Measurements from ENCODE around the gene NQO2.

The NQO2 gene

GRCh38 chr6:2999618-3000557 lies at the start of gene NQO2:
Gene NQO2, plus strand, starts transcription at chr6:2999894. Its CDS starts 6,659 bp downstream, at chr6:3006553.
- peak; percentile 88 to 89 for DNase-seq (ENCODE audit: low read depth in 2 of 2)
- no peak for TF ChIP-seq CTCF (IDR thresholded peaks at IDR 0.05; ENCODE audit: low read depth, low read length)
- H3K4me3 ChIP-seq (replicated peaks in 1 of 2; ENCODE audit: low read depth in 2 of 2, low read length in 2 of 2) = peak within 1 kb of the TSS; percentile 66 to 83

DNA sequence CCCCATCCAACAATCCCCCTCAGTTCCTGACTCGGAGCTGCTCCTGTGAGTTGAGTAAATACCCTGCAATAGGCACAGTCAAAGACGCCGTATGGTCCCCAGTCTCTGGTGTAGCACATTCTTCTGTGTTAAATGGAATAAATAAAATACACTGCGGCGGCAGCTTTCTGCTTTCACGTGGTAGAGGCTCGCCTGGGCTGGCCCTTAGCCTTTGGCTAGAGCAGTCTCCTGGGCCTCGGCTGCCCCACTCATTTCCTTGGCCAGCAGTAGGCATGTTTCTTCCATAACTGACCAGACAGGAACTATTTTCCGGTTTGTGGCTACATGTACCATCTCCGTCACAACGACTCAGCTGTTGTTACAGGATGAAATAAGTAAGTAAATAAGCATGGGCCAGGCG lies 49.0 kb upstream of the NQO2 start:
- DNase-seq (ENCODE audit: low read depth in 2 of 2) = no peak
- H3K4me3 ChIP-seq (replicated peaks in 1 of 2; ENCODE audit: low read depth in 2 of 2, low read length in 2 of 2) = no peak overlapping the region
- TF ChIP-seq CTCF (IDR thresholded peaks at IDR 0.05; ENCODE audit: low read depth, low read length) = no peak

DNA sequence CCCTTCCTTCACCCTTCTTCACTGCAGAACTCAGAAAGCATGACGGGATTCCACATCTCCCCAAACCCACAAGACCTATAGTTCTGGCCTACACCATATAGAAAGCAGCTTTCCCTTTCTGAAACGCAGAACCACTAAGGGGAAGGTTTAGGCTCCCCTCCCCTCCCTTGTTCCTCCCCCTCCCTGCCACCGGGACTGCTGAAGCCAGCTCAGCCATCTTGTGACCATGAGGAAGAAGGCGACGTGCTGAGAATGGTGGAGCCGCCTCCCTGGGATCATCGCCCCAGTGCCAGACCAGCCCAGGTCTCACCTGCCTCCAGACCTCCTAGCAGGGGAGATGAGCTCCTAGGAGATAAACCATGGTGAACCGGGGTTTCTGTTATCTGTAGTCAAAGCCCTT lies 48.0 kb upstream of the NQO2 start:
- TF ChIP-seq CTCF (IDR thresholded peaks at IDR 0.05; ENCODE audit: low read depth, low read length) = no peak
- DNase-seq (ENCODE audit: low read depth in 2 of 2) = no peak

DNA sequence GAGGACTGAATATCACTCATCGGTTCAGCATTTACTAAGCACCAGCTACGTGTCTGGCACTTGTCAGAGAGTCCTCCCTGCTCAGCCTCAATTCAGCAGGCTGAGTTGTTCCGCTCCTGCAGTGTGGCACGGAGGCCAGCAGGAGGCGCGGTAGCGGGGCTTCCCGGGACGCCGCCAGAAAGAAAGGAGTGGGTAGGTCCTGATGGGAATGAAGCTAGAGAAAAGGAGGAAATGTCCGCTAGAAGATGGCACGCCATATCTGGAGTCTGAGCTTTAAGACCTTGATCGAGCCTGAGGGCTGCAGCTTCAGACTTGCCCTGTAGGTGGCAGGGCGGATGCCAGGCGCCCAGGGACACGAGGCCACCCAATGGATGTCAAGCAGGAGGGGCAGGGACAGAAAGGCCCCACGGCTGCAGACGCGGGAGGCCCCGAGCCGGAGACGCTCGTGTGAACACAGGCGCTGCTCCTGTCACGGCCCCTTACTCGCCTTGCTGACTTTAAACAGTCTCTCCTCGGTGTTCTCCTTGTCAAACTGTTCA lies 47.1 kb upstream of the NQO2 start:
- DNase-seq (ENCODE audit: low read depth in 2 of 2) = peak; percentile 88 to 93
- peak; percentile 98 for TF ChIP-seq CTCF (IDR thresholded peaks at IDR 0.05; ENCODE audit: low read depth, low read length)
- H3K4me3 ChIP-seq (replicated peaks in 1 of 2; ENCODE audit: low read depth in 2 of 2, low read length in 2 of 2) = no peak overlapping the region

More for the DNA sequence above, 48.0 kb upstream of the NQO2 start:
- no peak overlapping the region for H3K4me3 ChIP-seq (replicated peaks in 1 of 2; ENCODE audit: low read depth in 2 of 2, low read length in 2 of 2)

DNA sequence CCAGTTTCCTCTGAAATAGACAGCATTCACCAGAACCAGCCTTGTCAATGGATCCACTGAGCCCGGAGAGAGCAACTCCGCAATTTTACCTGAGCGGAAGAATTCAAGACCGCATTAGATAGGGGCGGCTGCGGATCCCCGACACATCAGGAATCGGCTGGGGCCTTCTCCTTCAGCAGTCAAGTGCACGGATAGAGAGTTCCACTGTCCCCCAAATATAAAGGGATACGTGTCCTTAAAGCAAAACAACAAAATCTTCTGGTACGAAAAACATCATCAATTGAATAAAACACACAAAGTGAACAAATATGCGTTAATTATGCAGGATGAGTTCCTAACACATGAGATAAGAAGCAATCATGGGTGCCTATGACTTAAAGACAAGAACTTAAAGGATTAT lies 46.6 kb upstream of the NQO2 start:
- DNase-seq (ENCODE audit: low read depth in 2 of 2) = no peak
- H3K4me3 ChIP-seq (replicated peaks in 1 of 2; ENCODE audit: low read depth in 2 of 2, low read length in 2 of 2) = no peak overlapping the region
- no peak for TF ChIP-seq CTCF (IDR thresholded peaks at IDR 0.05; ENCODE audit: low read depth, low read length)

DNA sequence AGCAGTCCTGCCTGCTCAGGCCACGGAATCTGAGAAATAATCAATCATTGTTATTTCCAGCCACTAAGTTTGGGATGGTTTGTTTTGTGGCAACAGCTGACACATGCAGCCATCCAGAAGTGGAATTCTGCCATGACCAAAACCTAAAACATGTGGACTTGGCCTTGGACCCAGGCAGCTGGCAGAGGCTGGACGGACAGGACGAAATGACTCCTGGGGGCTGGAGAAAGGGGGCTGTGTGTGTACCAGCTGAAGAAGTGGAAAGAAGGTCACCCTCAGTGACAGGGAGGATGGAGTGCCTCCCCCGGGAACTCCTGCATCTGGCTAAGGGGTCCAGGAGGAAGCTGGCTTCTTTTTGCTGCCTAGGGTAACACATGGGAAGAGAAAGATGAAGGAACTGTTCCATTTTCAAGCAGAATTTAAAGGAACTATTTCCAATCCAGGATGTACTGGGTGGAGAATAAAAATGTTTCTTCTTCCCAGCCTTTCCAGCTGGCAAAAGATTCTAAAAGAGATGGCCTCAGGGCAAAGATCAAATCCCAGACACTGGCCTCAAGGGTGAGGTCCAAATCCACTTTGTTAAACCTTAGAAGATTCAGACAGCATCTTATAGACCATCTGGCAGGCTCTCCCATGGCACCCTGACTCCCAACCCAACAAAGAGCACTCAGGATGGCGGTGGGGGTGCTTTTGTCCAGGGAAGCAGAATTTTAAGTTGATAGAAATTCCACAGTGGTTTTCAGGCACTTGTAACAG lies 42.6 kb upstream of the NQO2 start:
- no peak for DNase-seq (ENCODE audit: low read depth in 2 of 2)
- TF ChIP-seq CTCF (IDR thresholded peaks at IDR 0.05; ENCODE audit: low read depth, low read length) = no peak
- no peak overlapping the region for H3K4me3 ChIP-seq (replicated peaks in 1 of 2; ENCODE audit: low read depth in 2 of 2, low read length in 2 of 2)

Measured in cardiac fibroblast (primary cell).